ENCODE results near the gene FAM3A. TPM values are rescaled to one million over a fixed set of nuclear protein-coding genes. Genes with fewer than 3 reads are reported as not detected.

The FAM3A gene
- total and polyA plus RNA-seq, 2 of the 4 experiments (the other 2 are of a cell fraction) = 14.0 to 47.2 TPM

GRCh38 chrX:154463611-154464220, 52.3 kb downstream of the FAM3A start:
- no peak overlapping the region for H4K8ac ChIP-seq (ENCODE audit: low read depth in 2 of 2, low read length in 2 of 2)
- intact Hi-C loops (cut with micrococcal nuclease) = no loop called here
- peaks cover 39% of the 10 kb centered on the region for H4K20me1 ChIP-seq (ENCODE audit: insufficient read depth, low read length)
- dilution Hi-C loops (cut with HindIII; ENCODE audit: low sequenced_read_pairs, unreplicated experiment) = no loop called here
- H2AK5ac ChIP-seq (ENCODE audit: low read depth, low read length) = no peak overlapping the region
- no peak overlapping the region for H3K4me3 ChIP-seq (ENCODE audit: insufficient read depth, low read depth, low read length)
- H3K9ac ChIP-seq (ENCODE audit: low read depth, low read length) = no peak overlapping the region
- no peak overlapping the region for H3K18ac ChIP-seq (ENCODE audit: low read depth, low read length)
- in situ Hi-C loops (cut with MboI; ENCODE audit: low sequenced_read_pairs) = no loop called here
- H4K91ac ChIP-seq (ENCODE audit: insufficient read depth, low read depth, low read length) = no peak overlapping the region
- H3K9me3 ChIP-seq (ENCODE audit: control insufficient read depth, insufficient read depth, low read length) = no peaks in the 10 kb centered on the region; the same call in 1 of the 2 replicates
- H2BK15ac ChIP-seq (ENCODE audit: low read depth, low read length) = no peak overlapping the region
- peaks cover 0 to 16% of the 10 kb centered on the region in 2 experiments; a peak in 3 of 4 replicates for H3K79me1 ChIP-seq (ENCODE audit: low read depth in 1 of 2, low read length in 2 of 2)
- H3K56ac ChIP-seq (ENCODE audit: extremely low read depth, insufficient read depth, low read length) = no peak overlapping the region
- no peak overlapping the region for H3K4me2 ChIP-seq (ENCODE audit: low read depth, low read length)
- no peak overlapping the region for H3K23ac ChIP-seq (ENCODE audit: low read depth, low read length)
- no peaks in the 10 kb centered on the region for H3K9me1 ChIP-seq (ENCODE audit: insufficient read depth, low read length)
- no peak overlapping the region for H3K14ac ChIP-seq (replicated peaks; ENCODE audit: low read depth, low read length)
- ChIA-PET CTCF (no interaction called here), POLR2A (ENCODE audit: unreplicated experiment) (interaction anchor here (0.6 kb wide), 1 partner anchor 24 kb away, joined by 5 read pairs; no protein-coding TSS in a partner anchor)
- ATAC-seq (ENCODE audit: low read depth) (no peak), DNase-seq (no peak)
- no peak overlapping the region for H2AFZ ChIP-seq (replicated peaks; ENCODE audit: low read length, poor library complexity)
- peaks cover 4% of the 10 kb centered on the region; the same call in 1 of the 2 replicates for H3K4me1 ChIP-seq (ENCODE audit: control insufficient read depth, insufficient read depth, low read length)
- peaks cover 72% of the 10 kb centered on the region for H3K36me3 ChIP-seq (ENCODE audit: control insufficient read depth, insufficient read depth, low read length)
- WGBS, 2 experiments (ENCODE audit: extremely low coverage in 2 of 2, insufficient read length in 1 of 2) = 88% methylated on average over 12 of the region's 36 CpGs; no CpG with 5 or more reads in 1 of the 2 experiments
- TF ChIP-seq MAZ (IDR thresholded peaks at IDR 0.05; ENCODE audit: borderline replicate concordance, low read depth, low read length) (no peak), CHD1 (IDR thresholded peaks at IDR 0.05; ENCODE audit: low read depth, low read length) (no peak), POLR2A (IDR thresholded peaks at IDR 0.05; ENCODE audit: low read depth, low read length) (no peak), RFX5 (IDR thresholded peaks at IDR 0.05; ENCODE audit: low read depth, low read length) (no peak), USF2 (IDR thresholded peaks at IDR 0.05; ENCODE audit: low read depth, low read length) (no peak), SMC3 (IDR thresholded peaks at IDR 0.05; ENCODE audit: low read depth, low read length) (no peak), BHLHE40 (IDR thresholded peaks at IDR 0.05; ENCODE audit: low read depth, low read length) (no peak), NFE2L2 (IDR thresholded peaks at IDR 0.05; ENCODE audit: low read depth, low read length) (no peak), FOS (IDR thresholded peaks at IDR 0.05; ENCODE audit: low read depth, low read length) (no peak), ELK1 (IDR thresholded peaks at IDR 0.05; ENCODE audit: borderline replicate concordance, low read depth, low read length) (no peak), RCOR1 (IDR thresholded peaks at IDR 0.05; ENCODE audit: insufficient replicate concordance, low read length) (no peak), CTCF (conservative IDR thresholded peaks at IDR 0.05; ENCODE audit: low read depth, low read length) (no peak), CEBPB (IDR thresholded peaks at IDR 0.05; ENCODE audit: low read depth, low read length) (no peak), MAFK (IDR thresholded peaks at IDR 0.05; ENCODE audit: low read depth, low read length) (no peak), RAD21 (IDR thresholded peaks at IDR 0.05; ENCODE audit: low read length) (no peak), MXI1 (IDR thresholded peaks at IDR 0.05; ENCODE audit: borderline replicate concordance, low read depth, low read length) (no peak)
- H2BK120ac ChIP-seq (ENCODE audit: low read depth, low read length) = no peak overlapping the region
- no peak overlapping the region for H2AK9ac ChIP-seq (replicated peaks; ENCODE audit: low read depth, low read length, poor library complexity)
- H2BK5ac ChIP-seq (ENCODE audit: low read depth, low read length, poor library complexity, severe bottlenecking) = no peak overlapping the region
- H2BK20ac ChIP-seq (ENCODE audit: low read depth, low read length) = no peak overlapping the region
- H4K5ac ChIP-seq (ENCODE audit: low read depth, low read length) = no peak overlapping the region
- H3K27ac ChIP-seq (ENCODE audit: insufficient read depth, low read length) = no peak overlapping the region
- H3K27me3 ChIP-seq (ENCODE audit: control insufficient read depth, insufficient read depth, low read length) = no peaks in the 10 kb centered on the region
- no peak overlapping the region for H3K4ac ChIP-seq (ENCODE audit: low read depth, low read length)
- no TSS peak for BruUV-seq (replicated peaks)
